Measurements from ENCODE around the gene ZG16B. TPM values are rescaled to one million over a fixed set of nuclear protein-coding genes. Genes with fewer than 3 reads are reported as not detected.

Gene ZG16B
- total and polyA plus RNA-seq, 2 of the 8 experiments (the other 6 are each of a cell fraction or from before 2014, with no cell fraction given), result 0.11 TPM; not detected in 1

DNA sequence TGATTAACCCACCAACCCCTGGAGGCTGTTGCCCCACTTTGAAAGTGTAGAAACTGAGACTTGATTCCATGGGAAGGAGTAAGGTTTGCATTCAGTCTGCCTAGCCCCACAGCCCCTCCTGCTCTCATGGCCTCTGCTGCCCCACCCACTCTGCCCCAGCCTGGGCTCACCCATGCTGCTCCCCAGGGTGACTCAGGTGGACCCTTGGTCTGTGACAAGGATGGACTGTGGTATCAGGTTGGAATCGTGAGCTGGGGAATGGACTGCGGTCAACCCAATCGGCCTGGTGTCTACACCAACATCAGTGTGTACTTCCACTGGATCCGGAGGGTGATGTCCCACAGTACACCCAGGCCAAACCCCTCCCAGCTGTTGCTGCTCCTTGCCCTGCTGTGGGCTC, 25.4 kb upstream of the ZG16B start (continued):
- TF ChIP-seq RNF2 (IDR thresholded peaks at IDR 0.05; ENCODE audit: borderline replicate concordance, low read depth, low read length, missing control alignments, poor library complexity, severe bottlenecking) (no peak), HDAC6 (IDR thresholded peaks at IDR 0.05; ENCODE audit: low read depth, low read length) (no peak), GABPA (IDR thresholded peaks at IDR 0.05; ENCODE audit: borderline replicate concordance, insufficient read depth, low read length) (no peak), MAFK (IDR thresholded peaks at IDR 0.05; ENCODE audit: low read depth, low read length) (no peak), CTBP2 (IDR thresholded peaks at IDR 0.05; ENCODE audit: borderline replicate concordance, insufficient read depth, insufficient read length, low read length) (no peak), FOSL1 (IDR thresholded peaks at IDR 0.05; ENCODE audit: insufficient read depth, low read depth, low read length) (no peak)

All from H1 (cell line).